Kidney epithelial cell (primary cell): Measurements from ENCODE around the gene RGS9. TPM values are rescaled to one million over a fixed set of nuclear protein-coding genes. Genes with fewer than 3 reads are reported as not detected.

Experiments used
- DNase-seq: peaks from one replicate; pipeline ENCODE4 v3.0.0-alpha.2; 2010; ENCODE audit warnings: low read depth
- H3K27me3 ChIP-seq: 2 replicates; pipeline ENCODE4 v1.6.0; 2011; ENCODE audit warnings: low read length; ENCODE audit not compliant: control insufficient read depth, insufficient read depth
- H3K36me3 ChIP-seq: 2 replicates; pipeline ENCODE4 v1.5.1; 2011; ENCODE audit warnings: low read length; ENCODE audit not compliant: control insufficient read depth, insufficient read depth
- H3K4me3 ChIP-seq: 2 replicates; pipeline ENCODE4 v1.5.1; 2011; ENCODE audit warnings: low read depth, mild to moderate bottlenecking, control low read depth, low read length
- CTCF ChIP-seq: IDR thresholded peaks from 2 replicates; pipeline ENCODE4 v1.5.1; 2011; ENCODE audit warnings: mild to moderate bottlenecking, moderate library complexity, low read length, control low read depth, inconsistent platforms; ENCODE audit not compliant: insufficient read depth, poor library complexity, severe bottlenecking
- total RNA-seq: library from RNA; depleted of rRNA; stranded (reverse); fragments of >200 nt; gene quantifications from 2 replicates; pipeline ENCODE4 v1.2.3, GENCODE V29; 2015

The RGS9 gene
- total RNA-seq, 1 donor from 2014 or later = 7.5 TPM

- Histone ChIP-seq H3K27me3 (no peaks in the 10 kb centered on the region), H3K4me3 (no peak overlapping the region), H3K36me3 (no peaks in the 10 kb centered on the region)
- no peak for DNase-seq
- no peak for TF ChIP-seq CTCF
These were observed 93.9 kb downstream of the RGS9 start for GRCh38 chr17:65231086-65231485.

DNA sequence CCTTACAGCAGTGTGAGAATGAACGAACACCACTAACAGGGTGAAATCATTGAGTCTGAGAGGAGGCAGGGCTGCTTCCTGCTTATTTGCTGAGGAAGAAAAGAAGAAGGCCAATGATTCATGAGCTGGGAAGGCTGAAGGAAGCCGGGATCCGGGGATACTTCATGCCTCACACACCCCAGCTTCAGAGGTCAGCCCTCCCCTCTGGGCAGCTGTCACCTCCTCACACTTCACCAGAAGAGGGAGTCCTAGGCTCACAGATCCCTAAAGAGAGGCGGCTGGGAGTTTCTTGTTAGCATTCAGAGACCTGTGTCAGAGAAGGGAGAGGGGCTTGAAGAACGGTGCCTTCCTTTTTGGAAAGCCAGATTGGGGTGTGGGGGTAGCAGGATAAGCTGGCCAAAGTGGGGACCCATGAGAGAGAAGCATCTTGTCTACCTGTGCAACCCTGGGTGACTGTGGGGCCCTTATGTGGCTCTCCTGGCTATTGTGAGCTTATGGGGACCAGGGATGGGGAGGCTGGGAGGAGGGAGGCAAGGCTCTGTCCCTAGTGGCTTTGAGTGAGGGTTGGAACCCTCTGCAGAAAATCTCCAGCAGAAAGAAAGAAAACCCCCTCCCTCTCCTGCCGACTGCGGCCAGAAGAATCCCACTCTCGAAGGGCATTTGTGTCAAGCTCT, 94.6 kb downstream of the RGS9 start:
- H3K4me3 ChIP-seq = no peak overlapping the region
- H3K36me3 ChIP-seq = no peaks in the 10 kb centered on the region
- peak; percentile 84 for TF ChIP-seq CTCF
- DNase-seq = peak; percentile 53
- no peaks in the 10 kb centered on the region for H3K27me3 ChIP-seq

- Histone ChIP-seq H3K4me3 (no peak overlapping the region), H3K27me3 (no peaks in the 10 kb centered on the region), H3K36me3 (no peaks in the 10 kb centered on the region)
- no peak for DNase-seq
- TF ChIP-seq CTCF = no peak
These were observed 98.1 kb downstream of the RGS9 start for GRCh38 chr17:65235284-65235683.

GRCh38 chr17:65236321-65236720, 99.2 kb downstream of the RGS9 start:
- TF ChIP-seq CTCF = no peak
- no peak overlapping the region for H3K4me3 ChIP-seq
- DNase-seq = no peak

GRCh38 chr17:65243838-65244625, 106.9 kb downstream of the RGS9 start:
- no peak for TF ChIP-seq CTCF

More at GRCh38 chr17:65236321-65236720, 99.2 kb downstream of the RGS9 start:
- Histone ChIP-seq H3K27me3 (no peaks in the 10 kb centered on the region), H3K36me3 (no peaks in the 10 kb centered on the region)

More at GRCh38 chr17:65243838-65244625, 106.9 kb downstream of the RGS9 start:
- Histone ChIP-seq H3K36me3 (no peaks in the 10 kb centered on the region), H3K4me3 (no peak overlapping the region), H3K27me3 (no peaks in the 10 kb centered on the region)
- DNase-seq = no peak
